HG03378 (cell line): ENCODE results near the gene ESPNL.
"Not testable (repeated sequence)": the region's sequence is repeated elsewhere in the genome, so short reads cannot be mapped to it uniquely, and the experiment has no call there.

Experiments
- ATAC-seq: cut with Tn5 transposase; IDR thresholded peaks from one replicate; pipeline ENCODE4 v1.9.1; 2021; ENCODE audit warnings: mild to moderate bottlenecking, moderate library complexity; ENCODE audit not compliant: unreplicated experiment

The ESPNL gene

DNA sequence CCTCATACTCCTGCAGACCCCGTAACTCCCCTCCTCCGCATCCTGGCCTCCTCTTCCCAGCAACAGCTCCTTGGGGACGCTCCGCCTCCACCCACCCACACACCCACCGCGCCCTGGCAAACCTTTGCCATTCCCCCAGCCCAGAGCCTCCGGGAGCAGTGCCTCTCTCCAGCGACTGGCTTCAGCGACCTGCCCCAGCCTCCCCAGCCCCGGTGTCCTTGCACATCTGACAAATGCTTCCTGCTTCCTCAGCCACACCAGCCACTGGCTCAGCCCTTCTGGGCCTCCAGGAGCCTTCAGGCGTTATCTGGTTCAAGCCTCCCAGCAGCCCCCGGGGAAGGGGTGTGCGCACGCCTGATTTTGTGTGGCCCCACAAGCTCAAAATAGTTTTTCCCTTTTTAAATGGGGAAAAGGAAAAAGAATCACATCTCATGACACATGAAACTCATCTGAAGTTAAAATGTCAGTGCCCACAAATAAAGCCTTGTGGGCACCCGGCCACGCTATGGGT, 14.2 kb downstream of the ESPNL start:
- no peak for ATAC-seq

DNA sequence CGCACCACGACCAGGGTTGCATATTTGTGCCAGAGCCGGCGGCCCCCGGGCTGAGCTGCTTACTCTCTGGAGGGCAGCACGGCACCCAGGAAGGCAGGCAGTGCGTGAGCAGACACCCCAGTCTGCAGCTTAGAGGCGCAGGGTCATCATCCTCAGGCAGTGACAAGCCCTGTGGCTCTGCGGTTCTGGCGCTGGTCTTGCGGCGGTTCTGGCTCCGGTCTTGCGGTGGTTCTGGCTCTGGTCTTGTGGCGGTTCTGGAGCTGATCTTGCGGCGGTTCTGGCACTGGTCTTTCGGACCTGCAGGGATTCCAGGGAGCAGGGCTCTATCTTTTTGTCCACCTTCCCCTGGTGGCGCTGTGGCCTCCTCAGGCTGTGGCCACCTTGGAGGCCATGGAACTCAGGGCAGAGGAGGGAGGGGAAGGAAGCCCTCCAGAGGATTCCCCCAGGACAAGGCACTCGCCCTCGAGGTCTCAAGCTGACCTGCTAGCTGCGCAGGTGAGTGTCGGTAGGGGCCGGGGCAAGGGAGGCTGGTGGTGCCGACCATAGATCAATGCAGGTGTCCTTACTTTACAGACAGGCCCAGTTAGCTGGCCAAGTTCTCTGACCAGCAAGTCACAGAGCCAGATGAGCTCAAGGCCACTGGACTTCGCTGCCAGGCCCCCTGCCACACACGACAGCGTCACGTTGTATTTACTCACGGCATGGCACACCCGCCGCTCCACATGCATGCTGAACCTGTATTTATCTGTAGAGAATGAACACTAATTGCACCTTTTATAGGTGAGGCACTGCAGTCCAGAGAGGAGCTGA, 14.9 kb downstream of the ESPNL start:
- no peak for ATAC-seq

DNA sequence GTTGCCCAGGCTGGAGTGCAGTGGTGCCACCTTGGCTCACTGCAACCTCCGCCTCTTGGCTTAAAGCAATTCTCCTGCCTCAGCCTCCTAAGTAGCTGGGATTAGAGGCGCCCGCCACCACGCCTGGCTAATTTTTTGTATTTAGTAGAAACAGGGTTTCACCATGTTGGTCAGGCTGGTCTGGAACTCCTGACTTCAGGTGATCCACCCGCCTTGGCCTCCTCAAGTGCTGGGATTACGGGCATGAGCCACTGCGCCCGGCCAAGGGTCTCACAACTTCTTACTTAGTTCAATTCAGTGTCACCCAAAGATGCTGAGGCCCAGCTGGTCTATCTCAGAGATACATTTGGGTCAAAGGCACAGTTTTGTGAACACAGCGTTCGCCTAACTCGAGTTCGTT, 15.6 kb downstream of the ESPNL start:
- ATAC-seq, result not testable (repeated sequence)

DNA sequence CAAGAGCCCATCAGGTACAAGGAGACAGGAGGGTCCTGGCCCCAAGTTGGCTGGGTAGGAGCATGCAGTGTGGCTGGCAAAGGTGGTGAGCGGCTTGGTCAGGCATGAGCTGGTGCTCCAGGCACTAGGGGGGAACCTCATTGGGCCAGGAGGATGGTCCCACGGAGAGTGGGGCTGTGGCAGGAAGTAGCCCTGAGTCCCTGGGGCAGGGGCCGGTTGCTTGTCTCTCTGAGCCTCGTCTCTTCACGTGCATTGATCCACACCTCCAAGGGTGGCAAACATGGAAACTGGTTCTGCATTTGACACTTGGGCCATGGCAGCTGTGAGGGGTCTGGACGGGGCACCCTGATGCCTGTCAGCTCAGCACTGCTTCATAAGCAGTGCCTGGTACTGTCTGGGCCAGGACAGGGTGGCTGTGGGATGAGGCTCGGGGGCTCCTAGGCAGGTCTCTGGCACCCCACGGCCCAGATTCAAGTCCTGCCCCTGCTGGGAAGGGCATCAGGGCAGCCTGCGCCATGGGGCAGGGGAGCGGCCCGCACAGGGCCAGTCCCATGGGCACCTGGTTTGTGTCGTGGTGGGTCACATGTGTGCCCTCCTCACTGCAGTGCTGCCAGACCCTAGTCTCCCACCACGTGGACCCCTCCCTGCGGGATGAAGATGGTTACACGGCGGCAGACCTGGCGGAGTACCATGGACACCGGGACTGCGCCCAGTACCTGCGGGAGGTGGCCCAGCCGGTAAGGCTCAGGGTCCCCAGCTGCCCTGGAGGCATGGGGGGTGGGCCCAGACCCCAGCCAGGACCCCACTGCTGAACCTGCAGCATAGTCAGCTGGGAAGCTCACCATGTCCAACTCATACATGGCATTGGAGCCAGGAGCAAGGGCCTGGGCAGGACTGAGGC, 16.4 kb downstream of the ESPNL start:
- no peak for ATAC-seq

DNA sequence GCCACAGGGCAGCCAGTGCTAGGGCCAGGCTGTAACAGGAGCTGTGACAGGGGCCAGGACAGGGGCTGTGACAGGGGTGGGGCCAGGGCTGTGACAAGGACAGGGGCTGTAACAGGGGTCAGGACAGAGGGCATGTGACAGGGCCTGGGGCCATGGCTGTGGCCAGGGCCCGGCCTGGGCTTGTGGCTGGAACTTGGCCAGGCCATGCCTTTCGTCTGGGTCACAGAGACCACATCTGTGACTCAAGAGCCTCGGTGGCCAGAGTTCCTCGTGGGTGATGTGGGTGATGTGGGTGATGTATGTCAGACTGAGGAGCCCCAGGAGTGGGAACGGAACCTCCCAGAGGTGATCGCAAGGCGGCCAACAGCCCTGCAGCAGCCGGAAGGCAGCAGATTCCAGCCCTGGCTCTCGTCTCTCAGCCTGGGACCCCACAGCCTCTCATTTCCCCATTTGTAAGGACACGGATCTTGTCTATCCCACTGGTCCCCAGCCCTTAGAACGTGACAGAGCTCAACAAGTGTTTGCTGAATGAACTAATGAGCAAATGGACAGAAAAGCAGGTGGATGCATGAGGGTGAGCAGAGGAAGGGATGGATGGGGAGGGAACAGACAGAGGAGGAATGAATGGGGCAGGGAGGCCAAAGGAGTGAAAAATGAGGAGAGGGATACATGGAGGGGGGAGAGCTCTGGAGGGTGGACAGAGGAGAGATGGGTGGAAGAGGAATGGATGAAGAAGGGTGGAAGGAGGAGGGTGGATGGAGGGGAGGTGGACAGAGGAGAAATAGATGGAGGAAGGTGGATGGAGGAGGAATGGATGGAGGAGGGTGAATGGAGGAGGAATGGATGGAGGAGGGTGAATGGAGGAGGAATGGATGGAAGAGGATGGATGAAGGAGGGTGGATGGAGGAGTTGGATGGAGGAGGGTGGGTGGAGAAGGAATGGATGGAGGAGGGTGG, 17.3 kb downstream of the ESPNL start:
- ATAC-seq, result no peak

DNA sequence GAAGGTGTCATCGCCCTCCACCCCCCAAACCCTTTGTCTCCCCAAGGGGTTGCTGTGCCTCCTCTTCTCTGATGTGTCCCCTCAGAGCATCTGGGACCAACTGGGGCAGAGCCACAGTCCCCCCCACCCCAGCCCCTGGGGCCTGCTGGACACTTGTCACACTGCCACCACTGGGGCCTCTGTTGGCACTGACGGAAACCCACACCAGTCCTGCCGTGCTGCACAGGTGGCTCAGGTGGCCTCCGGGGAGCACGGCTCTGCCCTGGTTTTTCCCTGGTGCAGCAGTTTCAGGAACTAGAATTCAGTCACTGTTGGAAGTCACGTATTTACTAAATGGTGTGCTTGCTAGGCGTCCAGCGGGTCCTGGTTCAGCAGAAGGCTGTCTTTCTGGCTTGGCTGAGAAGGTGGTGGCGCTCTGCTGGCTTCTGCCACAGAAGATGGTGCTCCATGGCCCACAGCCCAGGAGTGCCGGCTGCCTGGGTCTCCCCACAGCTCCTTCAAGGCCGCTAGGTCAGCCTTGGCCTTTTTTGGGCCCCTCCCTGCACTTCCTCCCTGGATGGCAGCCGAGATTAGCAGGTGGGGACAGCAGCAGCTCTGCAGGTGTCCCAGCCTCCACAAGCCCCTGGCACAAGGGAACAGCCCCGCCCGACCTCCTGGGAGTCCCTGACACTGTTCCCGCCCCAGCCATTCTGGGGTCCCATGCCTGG, 19.8 kb downstream of the ESPNL start:
- ATAC-seq, result no peak

DNA sequence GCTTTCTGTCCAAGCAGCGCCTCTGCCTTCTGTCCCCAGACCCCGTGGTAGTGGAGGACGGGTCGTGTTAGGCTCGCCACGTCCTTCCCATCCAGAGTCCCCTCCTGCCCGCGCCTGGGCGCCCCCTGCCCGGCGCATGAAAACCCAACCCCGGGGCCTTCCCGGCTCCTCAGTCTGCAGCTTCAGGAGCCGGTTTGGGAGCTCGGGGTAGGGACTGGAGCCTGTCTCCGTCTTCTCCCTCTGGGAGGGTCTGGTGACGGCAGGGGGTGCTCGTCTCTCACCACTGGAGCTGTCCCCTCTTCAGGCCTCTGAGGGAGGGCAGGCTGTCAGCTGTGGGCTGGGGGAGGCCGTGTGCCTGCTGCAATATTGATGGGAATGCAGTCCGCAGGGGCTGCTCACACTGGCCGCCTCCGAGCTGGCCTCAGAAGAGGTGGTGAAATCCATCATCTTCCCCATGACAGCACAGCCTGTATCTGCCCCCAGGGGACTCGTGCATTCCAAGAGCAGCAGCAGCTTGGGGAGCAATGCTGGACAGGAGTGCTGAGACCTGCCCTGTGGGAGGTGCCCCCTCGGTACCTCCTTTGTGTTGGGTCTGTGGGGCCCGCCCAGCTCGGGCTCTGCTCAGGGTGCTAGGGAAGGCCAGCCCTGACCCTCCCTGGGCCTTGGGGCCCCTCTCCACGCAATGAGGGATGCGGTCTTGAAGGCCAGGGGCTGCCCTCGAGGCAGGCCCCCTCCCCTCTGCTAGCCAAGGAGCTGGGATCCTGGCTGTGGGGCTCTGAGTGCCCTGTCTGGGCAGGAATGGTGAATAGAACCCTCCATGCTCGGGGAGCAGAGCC, 20.5 kb downstream of the ESPNL start:
- no peak for ATAC-seq

DNA sequence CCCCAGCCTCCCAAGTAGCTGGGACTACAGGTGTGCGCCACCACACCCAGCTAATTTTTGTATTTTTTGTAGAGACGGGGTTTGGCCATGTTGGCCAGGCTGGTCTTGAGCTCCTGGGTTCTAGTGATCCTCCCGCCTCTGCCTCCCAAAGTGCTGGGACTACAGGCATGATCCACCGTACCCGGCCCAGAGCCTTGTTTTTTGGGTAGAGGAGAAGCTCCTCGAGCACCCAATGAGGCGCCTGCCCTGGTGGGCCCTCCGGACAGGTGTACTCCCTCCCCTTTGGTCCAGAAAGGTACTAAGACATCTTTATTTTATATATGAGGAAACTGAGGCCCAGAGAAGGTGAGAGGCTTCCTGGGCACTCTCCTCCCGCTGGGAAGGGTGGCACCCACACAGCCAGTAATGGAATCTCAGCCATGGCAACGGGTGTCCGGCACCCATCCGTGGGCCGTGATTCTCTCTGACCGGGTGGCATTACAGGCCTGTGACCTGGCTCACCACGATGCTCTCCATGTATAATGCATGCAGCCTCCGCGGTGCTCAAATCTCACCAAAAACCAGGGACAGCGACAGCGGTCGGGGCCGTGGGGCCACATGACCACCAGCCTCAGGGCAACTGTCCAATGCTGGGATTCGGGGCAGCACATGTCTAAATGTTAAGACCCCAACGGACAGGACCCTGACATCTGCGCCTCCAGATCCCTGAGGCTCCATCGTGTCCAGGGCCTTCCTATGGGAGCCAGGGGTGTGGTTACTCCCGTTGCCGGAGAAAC, 21.6 kb downstream of the ESPNL start:
- ATAC-seq, result no peak

DNA sequence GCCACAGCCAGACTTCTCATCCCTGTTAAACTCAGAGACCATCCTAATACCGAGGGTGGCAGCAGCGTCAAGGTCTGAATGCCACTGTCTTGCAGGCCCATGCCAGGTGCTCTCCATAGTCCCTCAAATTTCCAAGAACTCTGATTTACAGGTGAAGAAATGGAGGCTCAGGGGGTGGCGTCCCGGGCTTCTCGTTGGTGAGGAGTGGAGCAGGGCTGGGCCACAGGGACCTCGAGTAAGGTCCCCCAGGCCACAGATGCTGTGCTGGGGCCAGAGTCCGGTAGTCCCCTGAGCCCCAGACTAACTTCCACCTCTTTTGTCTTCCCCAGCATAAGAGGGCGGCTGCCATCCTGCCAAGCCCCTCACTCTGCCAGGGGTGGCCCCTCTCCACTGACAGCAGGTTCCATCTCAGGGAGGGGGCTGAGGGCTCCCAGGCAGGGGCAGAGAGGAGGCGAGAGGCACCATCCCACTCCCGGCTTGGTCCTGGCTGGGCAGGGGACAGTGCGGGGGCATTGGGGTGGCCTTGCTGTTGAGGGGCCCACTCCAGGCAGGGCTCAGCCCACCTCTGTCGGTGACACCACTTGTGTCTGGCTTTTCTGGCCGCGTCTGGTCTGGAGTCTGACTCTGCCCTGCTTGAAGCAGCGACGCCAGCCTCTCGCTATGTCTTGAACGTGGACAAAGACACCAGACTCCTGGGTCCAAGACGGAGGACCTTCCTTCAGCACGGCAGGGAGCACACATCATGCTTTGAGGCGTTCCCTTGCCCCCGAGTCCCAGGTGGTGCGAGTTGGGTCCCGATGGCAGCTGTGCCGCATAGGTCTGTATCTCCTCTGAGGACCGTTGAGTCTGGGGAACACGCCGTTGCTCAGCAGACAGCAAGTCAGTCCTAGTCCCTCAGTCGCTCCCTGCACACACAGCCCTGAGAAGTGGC, 22.4 kb downstream of the ESPNL start:
- ATAC-seq, result no peak

DNA sequence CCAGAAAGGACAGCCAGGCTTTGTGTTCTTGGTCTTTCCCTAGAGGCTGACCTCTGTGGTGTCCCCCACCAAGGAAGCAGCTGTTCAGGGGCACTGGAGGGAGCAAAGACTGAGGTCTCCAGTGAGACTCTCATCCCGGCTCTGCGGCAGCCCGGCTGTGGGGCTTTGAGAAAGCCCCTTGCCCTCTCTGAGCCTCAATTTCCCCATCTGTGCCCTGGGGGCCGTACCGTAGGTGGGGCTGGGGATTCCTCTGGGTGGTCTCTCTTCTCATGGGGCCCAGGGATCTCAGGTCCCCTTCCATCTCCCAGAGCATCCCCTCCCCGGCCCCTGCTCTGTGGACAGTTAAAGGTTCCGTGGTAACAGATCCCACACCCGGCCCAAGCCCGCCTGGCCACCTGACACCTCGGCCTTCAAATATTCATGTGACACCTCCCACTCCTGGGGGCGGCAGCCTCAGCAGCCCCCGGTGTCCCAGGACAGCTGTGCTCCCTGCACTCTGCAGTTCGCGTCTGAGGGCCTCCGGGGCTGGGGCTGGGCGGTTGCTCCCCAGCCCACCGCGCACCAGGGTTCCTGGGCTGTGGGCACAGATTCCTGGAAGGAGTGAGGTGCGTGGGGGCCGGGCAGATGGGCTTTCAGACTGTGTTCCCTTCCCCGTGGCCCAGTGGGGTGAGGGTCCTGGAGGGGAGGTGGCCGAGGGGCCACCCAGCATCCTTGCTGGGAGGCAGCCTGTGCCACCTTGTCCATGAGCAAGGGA, 23.3 kb downstream of the ESPNL start:
- ATAC-seq, result no peak

DNA sequence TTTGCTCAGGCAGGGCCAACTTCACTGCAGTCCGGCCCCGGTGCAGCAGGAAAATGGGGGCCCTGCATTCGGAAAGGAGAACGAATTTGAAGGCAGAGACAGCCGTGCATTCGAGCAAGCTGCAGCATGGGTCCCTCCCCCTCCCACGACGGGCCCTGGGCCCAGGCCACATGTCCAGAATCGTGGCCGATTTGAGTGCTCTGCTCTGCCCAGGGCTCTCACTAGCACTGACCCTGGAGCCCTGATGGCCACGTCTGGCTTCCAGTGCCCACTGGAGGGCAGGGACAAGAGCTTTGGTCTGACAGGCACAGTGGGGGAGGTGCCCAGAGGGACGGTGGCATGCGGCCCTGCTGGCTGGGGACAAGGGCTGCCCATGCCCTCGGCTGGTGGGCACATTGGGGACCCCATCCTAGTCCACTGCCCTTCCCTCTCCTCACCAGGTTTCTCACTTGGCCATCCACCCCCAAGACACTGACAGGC, 23.9 kb downstream of the ESPNL start:
- ATAC-seq, result no peak

DNA sequence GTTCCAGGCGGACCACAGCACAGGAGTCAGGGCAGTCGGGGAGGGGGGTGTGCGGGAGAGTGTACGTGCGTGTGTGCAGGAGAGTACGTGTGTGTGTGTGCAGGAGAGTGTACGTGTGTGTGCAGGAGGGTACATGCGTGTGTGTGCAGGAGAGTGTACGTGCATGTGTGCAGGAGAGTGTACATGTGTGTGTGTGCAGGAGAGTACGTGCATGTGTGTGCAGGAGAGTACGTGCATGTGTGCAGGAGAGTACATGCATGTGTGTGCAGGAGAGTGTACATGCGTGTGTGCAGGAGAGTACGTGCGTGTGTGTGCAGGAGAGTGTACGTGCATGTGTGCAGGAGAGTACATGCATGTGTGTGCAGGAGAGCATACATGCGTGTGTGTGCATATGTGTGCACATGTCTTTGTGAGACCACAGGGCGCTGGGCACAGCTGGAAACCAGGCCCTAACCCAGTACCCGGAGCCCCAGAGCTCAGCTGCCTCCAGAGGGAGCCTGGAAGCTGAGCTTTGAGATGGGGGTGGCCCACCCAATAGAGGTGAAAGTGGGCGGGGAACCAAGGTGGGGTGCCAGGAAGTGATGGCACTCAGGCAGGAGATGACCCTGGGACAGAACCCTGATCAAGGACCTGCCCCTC, 24.5 kb downstream of the ESPNL start:
- ATAC-seq, result no peak

DNA sequence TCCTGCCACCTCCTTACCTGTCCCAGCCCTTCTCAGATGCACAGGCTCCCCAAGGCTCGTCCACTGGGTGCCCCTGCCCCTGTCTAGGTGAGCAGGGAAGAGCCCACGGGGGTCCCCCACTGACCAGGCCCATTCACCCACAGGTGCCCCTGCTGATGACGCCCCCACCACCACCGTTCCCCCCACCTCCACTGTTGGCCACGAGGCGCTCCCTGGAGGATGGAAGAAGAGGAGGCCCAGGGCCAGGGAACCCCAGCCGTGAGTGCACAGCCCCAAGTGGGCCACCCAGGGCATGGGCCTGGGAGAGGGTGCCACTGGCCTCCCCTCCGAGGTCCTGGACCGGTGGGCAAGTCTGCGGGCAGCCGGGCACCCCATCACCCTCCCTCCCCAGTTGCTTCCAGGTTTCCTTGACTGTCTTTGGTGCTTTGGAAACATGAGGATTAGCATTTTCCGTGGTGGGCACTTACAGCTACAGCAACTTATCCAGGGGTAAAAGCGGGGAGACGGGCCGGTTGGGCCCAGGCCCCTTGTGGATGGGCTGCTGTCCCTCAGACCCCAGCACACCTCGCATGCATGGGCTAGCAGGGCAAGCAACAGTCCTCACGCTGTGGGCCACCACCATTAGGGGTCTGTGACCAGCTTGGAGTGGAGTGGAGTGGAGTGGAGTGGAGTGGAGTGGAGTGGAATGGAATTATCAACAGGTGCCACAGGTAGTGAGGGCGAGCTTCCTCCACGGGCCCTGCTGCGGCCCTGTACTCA, 25.2 kb downstream of the ESPNL start:
- no peak for ATAC-seq

DNA sequence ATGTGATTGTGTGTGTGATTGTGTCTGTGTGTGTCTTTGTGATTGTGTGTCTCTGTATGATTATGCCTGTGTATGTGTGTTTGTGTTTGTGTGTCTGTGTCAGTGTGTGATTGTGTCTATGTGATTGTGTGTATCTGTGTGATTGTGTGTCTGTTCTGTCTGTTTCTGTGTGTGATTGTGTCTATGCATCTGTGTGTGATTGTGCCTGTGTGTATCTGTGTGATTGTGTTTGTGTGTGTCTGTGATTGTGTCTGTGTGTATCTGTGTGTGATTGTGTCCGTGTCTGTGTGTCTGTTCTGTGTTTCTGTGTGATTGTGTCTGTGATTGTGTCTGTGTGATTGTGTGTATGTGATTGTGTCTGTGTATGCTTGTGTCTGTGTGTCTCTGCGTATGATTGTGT, 26.2 kb downstream of the ESPNL start:
- ATAC-seq, result no peak

DNA sequence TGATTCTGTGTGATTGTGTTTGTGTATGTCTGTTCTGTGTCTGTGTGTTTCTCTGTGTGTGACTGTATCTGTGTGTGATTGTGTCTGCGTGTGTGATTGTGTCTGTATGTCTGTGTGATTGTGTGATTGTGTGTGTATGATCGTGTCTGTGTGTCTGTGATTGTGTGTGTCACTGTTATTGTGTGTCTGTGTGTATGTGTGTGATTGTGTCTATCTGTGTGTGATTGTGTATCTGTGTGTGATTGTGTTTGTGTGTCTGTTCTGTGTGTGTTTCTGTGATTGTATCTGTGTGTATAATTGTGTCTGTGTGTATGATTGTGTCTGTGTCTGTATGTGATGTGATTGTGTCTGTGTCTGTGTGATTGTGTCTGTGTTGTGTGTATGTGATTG, 26.6 kb downstream of the ESPNL start:
- no peak for ATAC-seq
